Subcutaneous abdominal adipose tissue (tissue), 5 donors: Measurements from ENCODE around the gene SIRPA.

ENCODE experiments used
- H3K27ac ChIP-seq: one replicate; pipeline ENCODE4 v1.7.0; 2013; ENCODE audit warnings: low read depth, mild to moderate bottlenecking, inconsistent platforms, low read length, moderate library complexity
- H3K27me3 ChIP-seq, 5 donors: one replicate each; pipeline ENCODE4 v1.7.0; 2013; ENCODE audit warnings: low read length in 5 of 5, inconsistent platforms in 1 of 5; ENCODE audit not compliant: control insufficient read depth in 5 of 5, insufficient read depth in 4 of 5
- H3K36me3 ChIP-seq, 5 donors: one replicate each; pipeline ENCODE4 v1.7.0; 2013; ENCODE audit warnings: low read length in 5 of 5; ENCODE audit not compliant: control insufficient read depth in 5 of 5, insufficient read depth in 5 of 5
- H3K4me1 ChIP-seq, 5 donors: one replicate each; pipeline ENCODE4 v1.7.0; 2013; ENCODE audit warnings: low read length in 5 of 5, mild to moderate bottlenecking in 3 of 5, moderate library complexity in 1 of 5; ENCODE audit not compliant: control insufficient read depth in 5 of 5, insufficient read depth in 5 of 5
- H3K4me3 ChIP-seq, 5 donors: one replicate each; pipeline ENCODE4 v1.7.0; 2013; ENCODE audit warnings: low read length in 5 of 5, low read depth in 1 of 5
- H3K9ac ChIP-seq, 5 donors: one replicate each; pipeline ENCODE4 v1.7.0; 2013; ENCODE audit warnings: low read length in 5 of 5, mild to moderate bottlenecking in 4 of 5, moderate library complexity in 3 of 5
- H3K9me3 ChIP-seq, 5 donors: one replicate each; pipeline ENCODE4 v1.7.0; 2013; ENCODE audit warnings: low read length in 5 of 5; ENCODE audit not compliant: control insufficient read depth in 5 of 5
- donor health status: healthy.
- donor health status: healthy.
- donor health status: healthy.
- donor health status: healthy.
- donor health status: healthy.

The SIRPA gene

DNA sequence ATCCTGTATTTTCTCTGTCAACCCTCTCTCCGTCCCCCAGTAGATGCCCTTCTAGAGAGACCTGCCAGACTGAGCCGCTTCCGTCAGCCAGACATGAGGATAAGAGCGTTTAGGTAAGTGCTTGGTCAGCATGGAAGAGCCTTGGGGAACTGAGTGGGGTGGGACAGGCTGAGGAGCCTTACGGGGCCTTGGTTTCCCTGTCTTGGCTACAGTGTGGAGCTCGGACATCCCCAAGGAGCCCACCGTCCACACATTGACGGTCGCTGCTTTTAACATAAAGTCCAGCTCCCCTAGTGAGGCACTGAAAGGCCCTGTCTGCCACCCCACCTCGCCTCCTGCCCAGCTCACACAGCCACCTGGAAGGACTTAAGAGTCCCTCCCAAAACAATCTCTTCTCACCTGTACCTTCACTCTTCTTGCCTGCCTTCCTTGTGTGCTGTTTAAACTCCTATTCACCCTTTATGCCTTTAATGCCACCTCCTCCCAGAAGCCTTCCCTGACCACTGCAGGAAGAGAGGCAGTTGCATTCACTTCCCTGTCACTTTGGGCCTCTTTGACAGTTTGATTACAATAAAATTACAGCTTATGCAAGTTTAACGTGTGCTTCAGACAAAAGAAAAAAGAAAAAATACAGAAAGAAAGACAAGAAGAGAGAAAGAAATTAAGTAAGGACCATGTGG is 56.4 kb downstream of the SIRPA start:
- H3K9ac ChIP-seq, result no peak overlapping the region
- H3K27me3 ChIP-seq, result peaks cover 0 to 5% (median 0%) of the 10 kb centered on the region in 5 donors
- H3K4me3 ChIP-seq, result no peak overlapping the region
- H3K9me3 ChIP-seq, result no peaks in the 10 kb centered on the region
- peaks cover 11 to 50% (median 29%) of the 10 kb centered on the region in 5 donors for H3K4me1 ChIP-seq
- H3K27ac ChIP-seq, result no peak overlapping the region
- no peaks in the 10 kb centered on the region for H3K36me3 ChIP-seq

DNA sequence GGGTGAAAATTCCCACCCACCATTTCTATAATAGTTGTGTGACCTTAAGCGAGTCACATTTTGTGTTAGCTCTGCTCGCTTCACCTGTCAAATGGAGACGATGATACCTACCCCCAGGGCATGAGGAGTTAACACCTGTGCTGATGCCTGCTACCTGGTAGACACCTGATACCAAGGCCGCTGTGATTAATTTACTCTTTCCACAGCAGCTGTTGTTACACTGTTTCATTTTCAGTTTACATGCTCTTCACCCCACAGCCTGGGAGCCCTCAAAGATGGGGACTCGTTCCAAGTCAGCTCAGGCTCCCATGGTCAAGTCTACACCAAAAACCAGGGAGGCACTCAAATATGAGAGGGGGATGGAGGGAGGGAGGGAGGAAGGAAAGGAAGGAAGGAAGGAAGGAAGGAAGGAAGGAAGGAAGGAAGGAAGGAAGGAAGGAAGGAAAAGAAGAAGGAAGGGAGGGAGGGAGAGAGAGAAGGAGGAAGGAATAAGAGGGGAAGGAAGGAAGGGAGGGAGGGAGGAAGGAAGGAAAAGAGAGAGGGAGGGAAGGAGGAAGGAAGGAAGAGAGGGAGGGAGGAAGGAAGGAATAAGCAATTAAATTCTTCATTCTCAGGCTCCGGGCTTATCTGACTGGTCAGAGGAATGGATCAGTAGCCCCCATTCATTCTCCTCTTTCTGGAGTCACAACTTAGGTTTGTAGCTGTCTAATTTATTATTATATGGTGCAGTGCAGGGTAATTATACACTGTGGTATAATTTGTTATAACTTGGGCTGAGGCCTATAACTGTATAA is 57.7 kb downstream of the SIRPA start:
- Histone ChIP-seq H3K4me1 (peaks cover 8 to 36% (median 19%) of the 10 kb centered on the region in 5 donors), H3K36me3 (no peaks in the 10 kb centered on the region), H3K4me3 (no peak overlapping the region), H3K9me3 (no peaks in the 10 kb centered on the region), H3K27ac (no peak overlapping the region), H3K9ac (no peak overlapping the region), H3K27me3 (no peaks in the 10 kb centered on the region)

DNA sequence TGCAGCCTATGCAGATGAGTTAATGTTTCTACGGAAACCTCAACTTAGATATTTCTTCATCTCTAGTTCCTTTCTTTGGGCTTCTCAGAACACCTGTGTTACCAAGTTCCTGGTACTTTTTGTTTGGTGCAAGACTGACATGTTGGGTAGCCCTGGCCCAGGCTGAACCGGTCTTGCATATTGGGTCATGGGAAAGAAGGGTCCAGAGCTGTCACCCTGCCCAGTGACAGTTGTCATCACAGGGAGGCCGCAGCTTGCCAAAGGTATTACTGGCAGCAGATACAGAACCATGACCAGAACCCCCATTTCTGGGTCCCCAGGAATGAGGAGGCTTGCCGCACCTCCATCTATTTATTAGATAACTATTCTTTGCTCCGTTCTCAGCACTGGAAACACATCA is 58.4 kb downstream of the SIRPA start:
- no peak overlapping the region for H3K9ac ChIP-seq
- H3K4me1 ChIP-seq, result peaks cover 8 to 29% (median 17%) of the 10 kb centered on the region in 5 donors
- no peaks in the 10 kb centered on the region for H3K9me3 ChIP-seq
- H3K27ac ChIP-seq, result no peak overlapping the region
- no peaks in the 10 kb centered on the region for H3K27me3 ChIP-seq
- no peak overlapping the region for H3K4me3 ChIP-seq
- H3K36me3 ChIP-seq, result no peaks in the 10 kb centered on the region

DNA sequence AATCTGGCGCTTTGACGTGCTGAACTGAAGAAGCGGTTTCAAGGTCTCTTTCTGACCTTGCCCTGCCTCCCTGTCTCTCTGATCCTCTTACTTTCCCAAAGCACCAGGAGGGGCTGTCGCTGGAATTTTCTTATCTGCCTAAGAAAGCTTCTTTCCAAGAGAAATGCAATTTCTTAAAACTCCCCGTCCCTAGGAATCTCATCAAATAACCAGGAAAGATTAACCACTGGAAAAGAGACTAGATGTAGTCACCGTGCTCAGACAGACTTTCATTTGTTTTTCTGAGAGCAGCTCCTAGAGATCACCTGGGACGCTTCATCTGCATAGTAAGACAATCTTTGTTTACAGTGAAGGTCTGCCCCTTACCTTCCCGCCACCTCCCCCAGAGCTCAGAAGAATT is 60.0 kb downstream of the SIRPA start:
- Histone ChIP-seq H3K9me3 (no peaks in the 10 kb centered on the region), H3K9ac (no peak overlapping the region), H3K27ac (no peak overlapping the region), H3K4me1 (peaks cover 0 to 16% (median 2%) of the 10 kb centered on the region in 5 donors), H3K36me3 (no peaks in the 10 kb centered on the region), H3K4me3 (no peak overlapping the region), H3K27me3 (no peaks in the 10 kb centered on the region)

DNA sequence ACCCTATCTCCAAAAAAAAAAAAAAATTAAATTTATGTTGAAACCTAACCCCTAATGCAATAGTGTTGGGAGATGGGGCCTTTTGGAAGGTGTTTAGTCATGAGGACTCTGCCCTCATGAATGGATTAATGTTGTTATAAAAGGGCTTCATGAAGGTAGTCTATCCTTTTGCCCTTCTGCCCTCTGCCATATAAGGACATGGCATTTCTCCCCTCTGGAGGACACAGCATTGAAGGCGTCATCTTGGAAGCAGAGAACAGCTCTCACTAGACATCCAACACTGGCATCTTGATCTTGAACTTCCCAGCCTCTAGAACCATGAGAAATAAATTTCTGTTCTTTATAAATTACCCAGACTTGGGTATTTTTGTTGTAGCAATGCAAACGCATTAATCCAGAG is 63.2 kb downstream of the SIRPA start:
- H3K27ac ChIP-seq, result no peak overlapping the region
- H3K27me3 ChIP-seq, result peaks cover 0 to 5% (median 0%) of the 10 kb centered on the region in 5 donors
- no peaks in the 10 kb centered on the region for H3K9me3 ChIP-seq
- H3K4me3 ChIP-seq, result no peak overlapping the region
- H3K36me3 ChIP-seq, result no peaks in the 10 kb centered on the region
- no peak overlapping the region for H3K9ac ChIP-seq
- peaks cover 0 to 3% (median 0%) of the 10 kb centered on the region in 5 donors for H3K4me1 ChIP-seq

DNA sequence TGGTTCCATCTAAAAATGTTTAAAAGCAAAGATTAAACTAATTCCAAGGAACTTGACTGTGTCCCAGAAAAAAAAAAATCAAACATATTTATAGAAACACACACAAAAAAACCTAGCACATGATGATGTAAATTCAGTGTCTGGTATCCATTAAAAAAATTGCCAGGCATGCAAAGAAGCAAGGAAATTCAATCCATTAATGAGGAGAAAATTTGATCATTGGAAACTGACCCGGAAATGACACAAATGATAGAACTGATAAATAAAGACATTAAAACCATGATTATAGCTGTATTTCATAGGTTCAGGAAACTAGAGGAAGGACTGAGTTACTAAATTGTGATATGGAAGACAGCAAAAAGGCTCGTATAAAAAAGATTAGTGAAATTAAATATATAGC is 63.9 kb downstream of the SIRPA start:
- no peak overlapping the region for H3K9ac ChIP-seq
- H3K36me3 ChIP-seq, result no peaks in the 10 kb centered on the region
- no peaks in the 10 kb centered on the region for H3K4me1 ChIP-seq
- H3K27me3 ChIP-seq, result peaks cover 0 to 5% (median 2%) of the 10 kb centered on the region in 5 donors
- no peaks in the 10 kb centered on the region for H3K9me3 ChIP-seq
- H3K4me3 ChIP-seq, result no peak overlapping the region
- H3K27ac ChIP-seq, result no peak overlapping the region

DNA sequence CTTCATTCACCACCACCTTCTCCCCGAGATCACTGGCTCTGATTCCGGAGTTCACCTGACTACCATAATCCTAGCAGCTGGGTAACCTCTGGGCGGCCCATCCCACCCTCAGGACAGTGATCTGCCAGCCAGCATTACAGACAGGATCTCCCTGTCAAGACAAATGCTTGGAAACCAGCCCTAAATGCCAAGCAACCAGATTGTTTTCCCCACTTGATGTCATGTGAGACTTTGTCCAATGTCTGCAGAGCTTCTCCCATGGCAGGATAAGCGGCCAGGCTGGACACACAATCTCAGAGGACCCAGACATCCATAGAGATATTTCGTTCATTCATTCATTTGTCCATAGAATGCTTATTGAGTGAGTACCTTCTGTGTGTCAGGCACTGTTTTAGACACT is 66.2 kb downstream of the SIRPA start:
- Histone ChIP-seq H3K4me1 (peaks cover 0 to 18% (median 13%) of the 10 kb centered on the region in 5 donors), H3K4me3 (no peak overlapping the region), H3K9ac (no peak overlapping the region), H3K27me3 (peaks cover 0 to 5% (median 2%) of the 10 kb centered on the region in 5 donors), H3K27ac (no peak overlapping the region), H3K36me3 (no peaks in the 10 kb centered on the region), H3K9me3 (no peaks in the 10 kb centered on the region)

DNA sequence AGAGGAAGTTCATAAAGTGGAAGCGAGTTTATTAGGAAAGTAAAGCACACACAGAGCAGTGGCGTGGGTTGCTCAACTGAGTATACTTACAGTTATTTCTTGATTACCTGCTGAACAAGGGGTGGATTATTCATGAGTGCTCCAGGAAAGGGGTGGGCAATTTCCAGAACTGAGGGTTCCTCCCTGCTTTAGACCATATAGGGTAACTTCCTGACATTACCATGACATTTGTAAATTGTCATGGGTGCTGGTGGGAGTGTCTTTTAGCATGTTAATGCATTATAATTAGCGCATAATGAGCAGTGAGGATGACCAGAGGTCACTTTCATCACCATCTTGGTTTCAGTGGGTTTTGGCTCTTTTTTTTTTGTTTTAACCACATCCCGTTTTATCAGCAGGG is 68.9 kb downstream of the SIRPA start:
- Histone ChIP-seq H3K27ac (no peak overlapping the region), H3K4me3 (no peak overlapping the region), H3K4me1 (peaks cover 0 to 21% (median 13%) of the 10 kb centered on the region in 5 donors), H3K9me3 (no peaks in the 10 kb centered on the region), H3K36me3 (no peaks in the 10 kb centered on the region), H3K27me3 (peaks cover 0 to 5% (median 2%) of the 10 kb centered on the region in 5 donors), H3K9ac (no peak overlapping the region)

DNA sequence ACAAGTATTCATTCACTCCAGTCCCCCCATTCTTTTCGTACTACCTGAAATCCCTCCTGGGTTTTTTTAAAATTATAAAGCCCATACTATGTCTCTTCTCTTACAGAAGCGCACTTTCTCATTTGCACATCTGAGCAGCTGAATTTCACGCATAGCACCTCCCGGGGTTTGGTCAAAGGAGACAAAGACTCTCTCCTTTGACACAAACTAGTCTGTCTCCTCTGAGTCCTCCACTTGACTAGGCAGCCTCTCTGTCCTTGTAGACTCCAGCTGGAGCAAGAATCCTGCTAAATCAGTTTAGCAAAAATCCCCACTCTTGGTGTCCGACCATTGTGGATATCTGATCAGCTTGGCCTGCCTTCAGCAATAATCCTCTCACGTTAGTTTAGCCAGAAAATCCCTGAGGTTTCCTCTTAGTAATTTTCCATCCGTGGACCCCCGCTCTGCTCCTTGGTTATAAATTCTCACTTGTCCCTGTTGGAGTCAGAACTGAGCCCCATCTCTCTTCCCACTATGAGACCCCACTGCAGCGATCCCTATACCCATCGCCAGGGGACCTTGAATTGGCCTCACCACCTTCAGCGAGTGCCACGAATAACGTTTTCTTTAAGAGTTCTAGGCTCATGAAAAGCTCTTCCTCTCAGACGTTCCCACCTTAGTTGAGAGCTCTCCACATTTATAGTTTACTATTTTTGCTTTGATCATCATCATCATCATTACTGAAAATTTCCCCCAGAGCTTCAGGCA is 69.6 kb downstream of the SIRPA start:
- Histone ChIP-seq H3K27ac (no peak overlapping the region), H3K4me3 (peak overlapping the region in 4 of 5 donors; percentile 44 to 57 (median 53)), H3K9me3 (no peaks in the 10 kb centered on the region), H3K36me3 (no peaks in the 10 kb centered on the region), H3K4me1 (peaks cover 0 to 21% (median 13%) of the 10 kb centered on the region in 5 donors), H3K27me3 (peaks cover 0 to 5% (median 2%) of the 10 kb centered on the region in 5 donors), H3K9ac (no peak overlapping the region)
